M059J (cell line): ENCODE measurements around the gene CD72. TPM values are rescaled to one million over a fixed set of nuclear protein-coding genes. Genes with fewer than 3 reads are reported as not detected.

Source experiments
- total RNA-seq: library from RNA; depleted of rRNA; stranded (reverse); fragments of >200 nt; shearing (Covaris generic); gene quantifications from 2 replicates; pipeline ENCODE4 v1.2.3, GENCODE V29; 2014; rRNA removed

CD72 gene
- total RNA-seq, 1 experiment from 2014 or later = 0.05 TPM

Other genes starting within 250 kb of the CD72 start
- 11.5 and 24.3 TPM in 2 replicates for gene RUSC2, start 128.3 kb downstream of the CD72 start, total RNA-seq
- 7.1 and 11.0 TPM in 2 replicates for gene TESK1, start 13.2 kb downstream of the CD72 start, total RNA-seq
- not detected in 2 replicates for gene SIT1, start 32.5 kb upstream of the CD72 start, total RNA-seq
- 4,274 and 18,093 TPM in 2 replicates for gene RMRP, start 39.6 kb upstream of the CD72 start, total RNA-seq
- 4.5 and 7.3 TPM in 2 replicates for gene CCDC107, start 39.9 kb upstream of the CD72 start, total RNA-seq
- gene ARHGEF39, start 46.8 kb upstream of the CD72 start, total RNA-seq = 3.0 and 5.7 TPM in 2 replicates
- gene CA9, start 55.5 kb upstream of the CD72 start, total RNA-seq = 38.2 and 67.0 TPM in 2 replicates
- 7.0 and 12.1 TPM in 2 replicates for gene TPM2, start 71.5 kb upstream of the CD72 start, total RNA-seq
- gene TLN1, start 113.8 kb upstream of the CD72 start, total RNA-seq = 110 and 215 TPM in 2 replicates
- 133 and 168 TPM in 2 replicates for gene CREB3, start 114.3 kb upstream of the CD72 start, total RNA-seq
- 19.6 and 22.2 TPM in 2 replicates for gene GBA2, start 130.8 kb upstream of the CD72 start, total RNA-seq
- 17.5 and 22.4 TPM in 2 replicates for gene RGP1, start 130.9 kb upstream of the CD72 start, total RNA-seq
- gene MSMP, start 135.9 kb upstream of the CD72 start, total RNA-seq = not detected in 2 replicates
- 4.4 and 7.6 TPM in 2 replicates for gene NPR2, start 173.2 kb upstream of the CD72 start, total RNA-seq
- gene SPAG8, start 193.8 kb upstream of the CD72 start, total RNA-seq = 0.86 and 2.3 TPM in 2 replicates
- 53.5 and 92.9 TPM in 2 replicates for gene HINT2, start 196.6 kb upstream of the CD72 start, total RNA-seq
- gene FAM221B, start 210.3 kb upstream of the CD72 start, total RNA-seq = not detected in 2 replicates
- 1.9 and 4.2 TPM in 2 replicates for gene TMEM8B, start 210.8 kb upstream of the CD72 start, total RNA-seq